HG03159 (cell line): ENCODE results near the gene RNF150.
"Not testable (repeated sequence)": the region's sequence is repeated elsewhere in the genome, so short reads cannot be mapped to it uniquely, and the experiment has no call there.

Experiments used
- ATAC-seq: cut with Tn5 transposase; IDR thresholded peaks from one replicate; pipeline ENCODE4 v1.9.1; 2021; ENCODE audit warnings: mild to moderate bottlenecking, moderate library complexity; ENCODE audit not compliant: unreplicated experiment

Gene RNF150

GRCh38 chr4:140837736-140838135 lies 295.5 kb downstream of the RNF150 start:
- no peak for ATAC-seq

- ATAC-seq, result no peak
These were observed 298.3 kb downstream of the RNF150 start for GRCh38 chr4:140834839-140835495.

GRCh38 chr4:140833280-140833679 lies 300.0 kb downstream of the RNF150 start:
- no peak for ATAC-seq

GRCh38 chr4:140829825-140830224 lies 303.4 kb downstream of the RNF150 start:
- peak; percentile 91 for ATAC-seq

- ATAC-seq, result peak; percentile 59
These were observed 306.6 kb downstream of the RNF150 start for GRCh38 chr4:140826701-140827027.

GRCh38 chr4:140820520-140820919 lies 312.7 kb downstream of the RNF150 start:
- not testable (repeated sequence) for ATAC-seq

- no peak for ATAC-seq
These were observed 313.7 kb downstream of the RNF150 start for GRCh38 chr4:140819610-140820009.

- no peak for ATAC-seq
These were observed 314.8 kb downstream of the RNF150 start for GRCh38 chr4:140818433-140818832.

- ATAC-seq, result no peak
These were observed 316.3 kb downstream of the RNF150 start for GRCh38 chr4:140816806-140817510.

- no peak for ATAC-seq
These were observed 319.5 kb downstream of the RNF150 start for GRCh38 chr4:140813804-140814203.

GRCh38 chr4:140812916-140813315 lies 320.4 kb downstream of the RNF150 start:
- ATAC-seq, result no peak

- ATAC-seq, result no peak
These were observed 321.8 kb downstream of the RNF150 start for GRCh38 chr4:140811429-140811828.

GRCh38 chr4:140810591-140811169 lies 322.6 kb downstream of the RNF150 start:
- not testable (repeated sequence) for ATAC-seq
